Measurements from ENCODE around the gene ARIH2. TPM values are rescaled to one million over a fixed set of nuclear protein-coding genes. Genes with fewer than 3 reads are reported as not detected.

The ARIH2 gene
- total RNA-seq, 1 experiment from 2014 or later: 106 TPM

- intact Hi-C loops (cut with micrococcal nuclease; ENCODE audit: unreplicated experiment): no loop called here
- no peaks in the 10 kb centered on the region for H3K4me1 ChIP-seq
- Mint-ChIP-seq H3K27me3 (ENCODE audit: insufficient read depth, unreplicated experiment) (no peaks in the 10 kb centered on the region), H3K27ac (ENCODE audit: unreplicated experiment) (no peak overlapping the region), H3K4me3 (ENCODE audit: unreplicated experiment) (no peak overlapping the region), H3K4me1 (ENCODE audit: low read depth, unreplicated experiment) (no peaks in the 10 kb centered on the region), H3K9me3 (ENCODE audit: unreplicated experiment) (no peaks in the 10 kb centered on the region), H3K36me3 (ENCODE audit: insufficient read depth, unreplicated experiment) (peaks cover 27% of the 10 kb centered on the region)
- H3K36me3 ChIP-seq (ENCODE audit: control insufficient read depth, insufficient read depth, low read length): peaks cover 2% of the 10 kb centered on the region; the same call in 1 of the 2 replicates
- no peak for TF ChIP-seq CTCF (IDR thresholded peaks at IDR 0.05; ENCODE audit: insufficient read depth in 1 of 2, low read depth in 1 of 2, low read length in 1 of 2, severe bottlenecking in 1 of 2, unreplicated experiment in 1 of 2)
- BruUV-seq (replicated peaks): no TSS peak
- H3K4me3 ChIP-seq (ENCODE audit: low read depth, low read length): no peak overlapping the region
- ChIA-PET POLR2A (interaction anchor here (0.9 kb wide), 1 partner anchor 10 kb away, joined by 3 read pairs; no protein-coding TSS in a partner anchor), CTCF (interaction anchor here (2.5 kb wide), 1 partner anchor 9 kb away, joined by 8 read pairs; no protein-coding TSS in a partner anchor)
- DNase-seq: no peak
- H3K27me3 ChIP-seq (replicated peaks; ENCODE audit: control insufficient read depth, insufficient read depth, low read length): no peaks in the 10 kb centered on the region
- H3K9me3 ChIP-seq: no peaks in the 10 kb centered on the region
Measured at GRCh38 chr3:48997102-48997635, 78.5 kb downstream of the ARIH2 start.

- Histone ChIP-seq H3K9me3 (no peaks in the 10 kb centered on the region), H3K4me3 (ENCODE audit: low read depth, low read length) (no peak overlapping the region), H3K27me3 (replicated peaks; ENCODE audit: control insufficient read depth, insufficient read depth, low read length) (no peaks in the 10 kb centered on the region), H3K4me1 (no peaks in the 10 kb centered on the region), H3K36me3 (ENCODE audit: control insufficient read depth, insufficient read depth, low read length) (peaks cover 2% of the 10 kb centered on the region; the same call in 1 of the 2 replicates)
- no peak overlapping the region for H3K27ac Mint-ChIP-seq (ENCODE audit: unreplicated experiment)
- H3K27me3 Mint-ChIP-seq (ENCODE audit: insufficient read depth, unreplicated experiment): no peaks in the 10 kb centered on the region
- no peak overlapping the region for H3K4me3 Mint-ChIP-seq (ENCODE audit: unreplicated experiment)
- ChIA-PET POLR2A (no interaction called here), CTCF (interaction anchor here (2.5 kb wide), 1 partner anchor 10 kb away, joined by 8 read pairs; no protein-coding TSS in a partner anchor)
- DNase-seq: no peak
- intact Hi-C loops (cut with micrococcal nuclease; ENCODE audit: unreplicated experiment): no loop called here
- no peak for TF ChIP-seq CTCF (IDR thresholded peaks at IDR 0.05; ENCODE audit: insufficient read depth in 1 of 2, low read depth in 1 of 2, low read length in 1 of 2, severe bottlenecking in 1 of 2, unreplicated experiment in 1 of 2)
- no peaks in the 10 kb centered on the region for H3K9me3 Mint-ChIP-seq (ENCODE audit: unreplicated experiment)
- H3K4me1 Mint-ChIP-seq (ENCODE audit: low read depth, unreplicated experiment): no peaks in the 10 kb centered on the region
- BruUV-seq (replicated peaks): no TSS peak
- peaks cover 29% of the 10 kb centered on the region for H3K36me3 Mint-ChIP-seq (ENCODE audit: insufficient read depth, unreplicated experiment)
Measured at GRCh38 chr3:48997714-48998637, 79.3 kb downstream of the ARIH2 start.

- Mint-ChIP-seq H3K4me1 (ENCODE audit: low read depth, unreplicated experiment) (no peaks in the 10 kb centered on the region), H3K4me3 (ENCODE audit: unreplicated experiment) (no peak overlapping the region), H3K9me3 (ENCODE audit: unreplicated experiment) (no peaks in the 10 kb centered on the region), H3K27ac (ENCODE audit: unreplicated experiment) (no peak overlapping the region), H3K36me3 (ENCODE audit: insufficient read depth, unreplicated experiment) (peaks cover 17% of the 10 kb centered on the region), H3K27me3 (ENCODE audit: insufficient read depth, unreplicated experiment) (no peaks in the 10 kb centered on the region)
- Histone ChIP-seq H3K4me1 (peaks cover 5% of the 10 kb centered on the region), H3K36me3 (ENCODE audit: control insufficient read depth, insufficient read depth, low read length) (peaks cover 2% of the 10 kb centered on the region; the same call in 1 of the 2 replicates), H3K4me3 (ENCODE audit: low read depth, low read length) (no peak overlapping the region), H3K27me3 (replicated peaks; ENCODE audit: control insufficient read depth, insufficient read depth, low read length) (no peaks in the 10 kb centered on the region), H3K9me3 (no peaks in the 10 kb centered on the region)
- intact Hi-C loops (cut with micrococcal nuclease; ENCODE audit: unreplicated experiment): no loop called here
- TF ChIP-seq CTCF (IDR thresholded peaks at IDR 0.05; ENCODE audit: insufficient read depth in 1 of 2, low read depth in 1 of 2, low read length in 1 of 2, severe bottlenecking in 1 of 2, unreplicated experiment in 1 of 2): no peak
- no peak for DNase-seq
- no TSS peak for BruUV-seq (replicated peaks)
- CTCF ChIA-PET: no interaction called here
- POLR2A ChIA-PET: no interaction called here
Measured at GRCh38 chr3:48999085-48999858, 80.6 kb downstream of the ARIH2 start.

Measured in Caco-2 (cell line).